SIG-M5 treated with dmso at 0.1 percent for 504 hours (cell line): ENCODE results near the gene C9orf50.

Experiments
- DNase-seq: peaks from one replicate; lab custom pipeline; 2025; ENCODE audit not compliant: unreplicated experiment; lab: John Stamatoyannopoulos, UW

Gene C9orf50

DNA sequence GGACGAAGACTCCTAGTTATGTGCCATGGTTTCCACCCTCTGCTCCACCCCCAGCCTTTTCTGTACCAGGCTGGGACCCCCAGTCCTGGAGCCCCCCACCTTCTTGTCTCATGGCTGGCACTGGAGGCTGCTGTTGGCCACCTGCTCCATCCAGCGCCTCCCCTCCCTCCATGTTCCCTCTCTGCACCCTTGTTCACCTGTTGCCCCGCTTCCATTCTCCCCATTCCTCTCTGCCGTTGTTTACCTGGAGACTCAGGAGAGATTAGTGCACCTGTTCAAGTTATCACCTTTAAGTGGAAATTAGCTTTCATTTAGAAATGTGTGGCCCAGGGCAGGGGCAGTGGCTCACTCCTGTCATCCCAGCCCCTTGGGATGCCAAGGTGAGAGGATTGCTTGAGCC, 12.3 kb upstream of the C9orf50 start:
- DNase-seq = no peak

DNA sequence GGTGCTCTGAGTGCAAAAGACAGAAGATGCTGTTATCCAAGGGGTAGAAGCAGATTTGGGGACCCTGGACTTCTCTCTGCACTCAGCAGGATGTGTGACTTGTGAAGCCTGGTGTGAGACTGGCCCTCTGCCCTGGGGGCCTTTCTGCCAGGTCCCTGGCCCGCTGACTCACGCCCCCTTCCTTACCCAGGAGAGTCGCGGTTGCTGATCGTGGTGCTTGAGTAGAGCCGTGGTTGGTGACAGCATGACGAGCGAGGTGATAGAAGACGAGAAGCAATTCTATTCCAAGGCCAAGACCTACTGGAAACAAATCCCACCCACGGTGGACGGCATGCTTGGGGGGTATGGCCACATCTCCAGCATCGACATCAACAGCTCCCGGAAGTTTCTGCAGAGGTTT, 11.6 kb upstream of the C9orf50 start:
- no peak for DNase-seq

DNA sequence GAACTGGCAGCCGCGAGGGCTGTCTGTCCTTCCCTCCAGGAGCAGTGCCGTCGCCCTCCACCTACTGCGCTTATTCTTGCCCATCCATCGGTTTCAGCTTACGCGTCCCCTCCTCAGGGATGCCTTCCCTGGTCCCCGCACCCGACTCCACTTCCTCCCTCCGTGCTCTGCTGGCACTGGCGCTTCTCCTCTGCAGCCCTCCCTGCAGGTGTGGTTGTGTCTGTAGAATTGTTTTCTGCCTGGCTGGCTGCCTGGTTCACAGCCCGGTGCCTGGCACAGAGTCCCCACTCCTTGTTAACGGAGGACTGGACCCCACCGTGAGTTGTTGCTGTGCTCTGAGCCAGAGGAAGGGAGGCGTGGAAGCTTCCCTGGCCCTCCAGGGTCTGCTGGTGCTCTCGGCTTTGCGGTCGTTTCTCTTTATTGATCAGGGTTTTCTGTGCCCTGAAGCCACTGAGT, 10.8 kb upstream of the C9orf50 start:
- DNase-seq = no peak

DNA sequence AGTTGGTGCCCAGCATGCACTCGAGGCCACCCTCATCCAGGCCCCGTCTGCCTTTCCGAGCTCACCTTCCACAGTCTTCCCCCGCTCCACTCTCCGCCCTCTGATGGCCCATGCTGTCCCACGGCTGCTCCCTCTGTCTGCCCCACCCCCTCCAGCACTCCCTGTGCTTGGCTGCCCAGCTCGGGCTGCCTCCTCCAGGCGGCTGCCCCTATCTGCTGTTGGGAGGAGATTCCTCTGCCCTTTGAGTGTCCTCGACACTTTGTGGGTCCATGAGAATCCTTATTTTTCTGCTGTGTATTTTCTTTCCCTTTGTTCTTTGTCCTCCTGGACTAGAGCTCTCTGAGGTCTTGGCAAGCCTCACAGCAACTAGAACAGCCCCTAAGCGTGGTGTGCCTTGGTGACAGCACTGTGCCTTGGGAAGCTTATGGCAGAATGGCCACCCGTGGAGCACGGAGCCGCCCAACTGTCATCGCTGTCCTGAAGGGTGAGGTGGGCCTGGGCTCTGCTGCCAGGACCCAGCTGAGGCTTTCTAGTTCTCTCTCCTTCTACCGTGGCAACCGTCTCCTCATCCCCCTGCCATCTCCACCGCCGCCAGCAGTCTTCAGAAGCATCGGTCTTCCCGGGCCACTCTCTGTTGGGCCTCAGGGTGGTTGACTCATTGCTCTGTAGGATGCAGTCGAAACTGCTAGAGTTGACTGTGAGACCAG, 10.2 kb upstream of the C9orf50 start:
- no peak for DNase-seq

DNA sequence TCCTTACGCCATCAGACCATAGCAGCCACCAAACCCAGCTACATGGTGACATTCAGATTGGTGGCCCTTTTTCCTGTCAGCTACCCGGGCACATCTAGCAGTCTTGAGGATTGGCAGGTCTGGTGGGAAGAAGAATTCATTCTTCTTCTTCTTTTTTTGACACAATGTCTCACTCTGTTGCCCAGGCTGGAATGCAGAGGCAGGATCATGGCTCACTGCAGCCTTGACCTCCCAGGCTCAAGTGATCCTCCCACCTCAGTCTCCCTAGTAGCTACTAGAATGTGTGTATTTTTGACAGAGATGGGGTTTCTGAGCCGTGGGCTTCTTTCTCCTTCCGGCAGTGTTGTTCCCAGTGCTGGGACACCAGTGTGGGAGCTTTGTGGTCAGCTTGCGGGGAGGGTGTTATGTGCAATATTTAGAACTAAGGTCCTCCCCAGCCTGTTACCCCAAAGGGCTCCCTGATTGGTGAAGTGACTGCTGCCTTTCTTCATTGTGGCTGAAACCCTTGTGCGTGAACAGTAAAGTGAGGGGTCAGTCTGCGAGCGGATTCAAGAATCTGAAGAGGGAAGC, 8.4 kb upstream of the C9orf50 start:
- DNase-seq = no peak

DNA sequence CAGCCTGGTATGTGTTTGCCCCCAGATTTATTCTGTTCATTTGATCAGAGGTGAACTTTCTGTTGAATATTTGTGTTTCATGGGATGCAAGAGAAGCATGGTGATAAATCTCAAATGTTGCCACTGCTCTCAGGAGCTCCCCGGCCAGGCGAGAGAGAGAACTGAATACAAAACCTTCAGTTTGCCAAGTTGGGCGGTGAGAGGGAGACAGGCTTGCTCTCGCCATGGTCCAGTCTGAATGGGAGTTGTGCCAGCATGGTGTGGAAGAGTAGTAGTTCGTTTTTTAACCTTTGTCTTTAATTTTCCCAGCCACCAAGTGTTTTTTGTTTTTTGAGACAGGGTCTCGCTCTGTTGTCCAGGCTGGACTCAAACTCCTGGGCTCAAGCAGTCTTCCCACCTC, 7.8 kb upstream of the C9orf50 start:
- DNase-seq = no peak

DNA sequence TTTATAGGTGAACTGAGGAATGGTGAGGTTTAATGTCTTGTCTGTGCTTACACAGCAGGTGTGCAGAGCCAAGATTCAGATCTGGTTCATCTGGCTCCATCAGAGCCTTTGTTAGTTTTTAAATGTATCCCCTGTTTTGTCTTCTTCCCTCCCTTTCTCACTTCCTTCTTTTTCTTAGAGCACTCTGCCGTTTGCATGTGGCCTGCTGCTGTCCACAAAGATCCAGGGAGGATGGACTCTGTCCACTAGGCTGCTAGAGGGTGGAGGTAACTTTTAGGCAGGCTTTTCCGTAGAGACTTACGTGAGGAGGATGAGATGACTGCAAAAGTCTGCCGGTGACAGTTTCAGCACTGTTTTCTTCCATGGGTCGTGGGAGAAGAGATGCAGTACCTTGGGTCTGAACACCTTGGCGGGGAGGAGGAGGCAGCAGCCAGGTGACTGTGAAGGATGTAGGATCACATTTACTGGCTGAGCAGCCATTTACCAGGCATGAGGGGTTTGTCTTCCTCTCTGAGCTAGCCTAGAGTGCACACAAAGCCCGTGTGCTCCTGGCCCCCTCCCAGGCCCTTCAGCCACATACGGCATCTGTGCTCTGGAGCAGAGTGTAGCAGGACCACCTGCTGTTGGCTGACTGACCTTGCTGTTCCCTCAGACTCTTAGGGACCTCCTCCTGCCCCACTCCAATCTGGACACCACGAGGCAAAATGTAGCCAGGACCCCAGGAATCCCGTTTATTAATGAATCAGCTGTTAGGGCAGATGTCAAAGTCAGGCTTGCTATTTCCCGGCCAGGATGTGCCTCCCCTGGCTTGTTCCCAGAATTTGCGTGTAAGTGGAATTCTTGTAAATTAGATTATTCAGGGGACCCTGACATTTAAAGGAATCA, 6.9 kb upstream of the C9orf50 start:
- DNase-seq = peak; percentile 27

DNA sequence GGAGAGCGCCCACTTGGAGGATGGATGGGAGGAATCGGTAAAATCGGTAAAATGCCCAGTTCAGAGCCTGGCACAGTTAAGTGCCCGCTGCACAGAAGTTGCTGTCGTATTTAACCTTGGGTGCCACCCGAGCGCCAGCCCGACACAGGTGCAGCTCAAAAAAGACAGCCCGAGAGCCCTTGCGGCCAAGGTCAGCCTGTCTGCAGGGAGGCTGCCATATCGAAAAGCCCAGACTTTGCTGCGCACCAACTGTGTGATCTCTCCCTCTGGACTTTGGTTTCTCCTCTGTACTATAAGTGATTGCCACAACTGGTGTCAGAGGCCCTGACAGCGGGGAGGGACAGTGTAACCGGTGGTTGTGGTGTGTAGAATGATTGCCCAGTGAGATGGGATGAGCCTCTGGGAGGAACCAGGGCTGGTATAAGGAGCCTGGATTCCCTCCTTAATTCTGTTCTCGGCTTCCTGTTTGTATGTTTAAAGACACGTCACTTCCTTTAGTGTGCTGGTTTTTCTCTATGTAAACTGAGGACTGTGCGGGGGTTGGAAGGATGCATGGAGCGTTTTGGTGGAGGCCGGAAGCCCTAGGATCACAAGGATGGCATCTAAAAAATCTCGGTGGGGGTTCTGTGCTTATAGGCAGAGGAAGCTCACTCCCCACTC, 5.9 kb upstream of the C9orf50 start:
- DNase-seq = peak; percentile 61

DNA sequence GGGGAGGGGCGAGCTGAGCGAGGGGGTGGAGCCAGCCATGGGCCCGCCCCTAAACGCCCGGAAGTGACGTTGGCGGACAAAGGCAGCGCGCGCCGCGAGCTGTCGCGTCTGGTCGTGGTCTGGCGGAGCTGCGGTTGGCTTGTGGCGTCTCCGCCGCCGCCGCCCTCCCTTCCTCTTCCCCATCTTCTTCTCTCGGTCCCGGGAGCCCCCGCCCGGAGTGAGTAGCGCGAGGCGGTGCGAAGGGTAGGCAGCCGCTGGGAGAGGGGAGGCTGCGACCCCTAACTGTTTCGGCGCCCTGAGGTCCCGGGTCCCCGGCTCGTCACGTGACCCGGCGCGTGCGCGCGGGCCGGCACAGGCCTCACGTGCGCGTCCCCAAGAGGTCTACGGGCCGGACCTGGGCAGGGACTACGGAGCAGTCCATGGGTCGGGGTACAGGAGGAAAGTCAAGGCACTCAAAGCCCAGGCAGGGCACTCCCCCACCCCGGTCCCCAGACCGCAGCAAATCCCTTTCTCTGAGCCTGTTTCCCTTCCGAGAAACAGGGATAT, 5.3 kb upstream of the C9orf50 start, which contains the start of gene NTMT1:
NTMT1 (plus strand) TSS at position 85 of the 546 bp plus-strand sequence. CDS start 6,541 bp downstream, outside the sequence.
- DNase-seq = peak; percentile 73

DNA sequence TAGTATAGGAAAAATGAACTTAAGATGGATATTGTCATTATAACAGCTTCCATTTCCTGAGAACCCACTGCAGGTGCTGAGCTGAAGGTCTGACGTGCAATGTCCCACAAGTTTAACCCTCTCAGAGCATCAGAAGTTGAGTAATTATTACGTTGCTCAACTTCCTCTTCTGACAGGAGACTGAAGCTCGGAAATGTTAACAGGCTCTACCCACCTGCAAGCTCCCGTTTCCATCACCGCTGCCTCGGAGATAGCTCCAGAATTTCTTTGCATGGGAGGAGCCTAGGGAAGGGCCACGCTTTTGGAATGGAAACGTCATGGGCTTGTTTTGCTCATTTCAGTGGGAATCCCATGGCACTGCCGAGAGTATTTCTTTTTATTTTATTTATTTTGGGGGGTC, 4.0 kb upstream of the C9orf50 start:
- DNase-seq = peak; percentile 93

DNA sequence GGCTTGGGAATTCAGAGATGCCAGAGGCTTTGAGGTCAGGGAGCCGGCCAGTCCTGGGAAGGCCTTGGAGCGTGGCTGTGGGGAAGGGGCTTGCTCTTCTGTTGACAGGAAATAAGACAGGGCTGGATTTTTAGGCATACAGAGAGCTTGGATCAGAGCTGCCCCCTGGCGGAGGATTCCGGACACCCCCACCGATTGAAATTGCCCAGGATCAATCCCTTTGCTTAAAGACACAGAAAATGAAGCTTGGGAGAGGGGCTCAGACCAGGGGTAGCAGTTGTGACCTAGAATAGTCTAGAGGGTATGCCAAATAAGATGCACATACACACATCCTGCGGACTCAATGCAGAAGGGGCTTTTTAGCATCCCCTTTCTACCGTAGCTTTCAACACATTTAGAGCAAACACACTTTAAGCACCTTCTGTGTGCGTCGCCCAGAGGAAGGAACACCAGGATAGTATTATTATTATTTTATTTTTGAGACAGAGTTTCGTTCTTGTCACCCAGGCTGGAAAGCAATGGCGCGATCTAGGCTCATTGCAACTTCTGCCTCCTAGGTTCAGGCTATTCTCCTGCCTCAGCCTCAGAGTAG, 3.4 kb upstream of the C9orf50 start:
- DNase-seq = peak; percentile 66

DNA sequence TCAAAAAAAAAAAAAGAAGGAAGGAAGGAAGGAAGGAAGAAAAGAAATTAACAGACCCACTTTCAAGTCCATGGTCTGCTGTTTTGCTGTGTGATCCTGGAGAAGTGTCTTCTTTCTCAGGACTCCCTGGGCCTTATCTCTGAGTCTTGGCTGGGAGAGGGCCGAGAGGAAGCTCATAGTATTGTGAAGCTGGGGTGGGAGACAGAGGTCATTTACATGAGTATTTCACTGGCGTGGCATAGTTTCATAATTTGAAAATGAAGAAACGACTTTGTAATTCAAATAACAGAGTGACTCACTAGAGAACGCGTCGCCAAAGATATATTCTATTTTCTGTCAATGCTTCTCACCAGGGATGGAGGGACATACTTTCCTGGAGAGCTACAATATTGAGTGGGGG, 2.4 kb upstream of the C9orf50 start:
- DNase-seq = peak; percentile 71

DNA sequence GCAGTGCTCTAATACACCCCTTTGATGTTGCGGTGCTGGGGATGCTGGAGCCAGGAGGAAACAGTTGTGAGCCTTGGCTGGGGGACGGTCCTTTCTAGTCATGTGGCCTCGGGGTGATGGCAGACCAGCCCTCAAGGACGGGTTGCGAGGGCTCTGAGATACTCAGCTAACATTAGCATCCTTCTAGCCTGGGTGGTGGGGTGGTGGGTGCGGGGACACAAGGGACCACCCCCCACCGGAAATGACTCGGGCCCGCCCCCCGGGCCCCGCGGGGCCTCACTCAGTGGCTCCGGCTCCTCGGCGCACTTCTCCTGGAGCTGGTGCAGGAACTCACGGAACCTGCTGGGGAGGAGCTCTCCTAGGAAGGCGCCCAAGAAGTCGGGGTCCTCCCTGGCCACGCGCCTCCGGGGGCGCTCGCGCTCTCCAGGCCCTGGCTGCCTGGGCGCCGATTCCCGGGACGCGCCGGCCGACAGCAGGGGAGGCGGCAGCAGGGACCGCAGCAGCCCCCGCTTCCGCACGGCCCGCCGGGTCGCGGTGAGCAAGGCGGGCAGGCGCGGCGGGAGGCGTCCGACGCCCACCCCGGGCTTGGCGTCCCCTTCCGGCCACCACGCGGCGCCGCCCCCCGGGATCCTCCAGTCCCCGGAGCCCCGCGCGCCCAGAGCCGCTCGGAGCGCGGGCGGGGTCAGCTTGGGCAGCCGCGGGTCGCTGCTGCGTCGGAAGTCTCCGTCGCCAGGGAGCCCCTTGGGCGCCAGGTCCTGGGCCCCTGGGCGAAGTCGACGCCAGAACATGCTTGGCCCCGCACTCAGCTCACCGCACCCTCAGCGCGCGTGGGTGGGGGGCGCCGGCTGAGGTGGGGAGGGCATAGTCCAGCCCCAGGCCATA, 873 bp downstream of the C9orf50 start:
- DNase-seq = peak; percentile 48

DNA sequence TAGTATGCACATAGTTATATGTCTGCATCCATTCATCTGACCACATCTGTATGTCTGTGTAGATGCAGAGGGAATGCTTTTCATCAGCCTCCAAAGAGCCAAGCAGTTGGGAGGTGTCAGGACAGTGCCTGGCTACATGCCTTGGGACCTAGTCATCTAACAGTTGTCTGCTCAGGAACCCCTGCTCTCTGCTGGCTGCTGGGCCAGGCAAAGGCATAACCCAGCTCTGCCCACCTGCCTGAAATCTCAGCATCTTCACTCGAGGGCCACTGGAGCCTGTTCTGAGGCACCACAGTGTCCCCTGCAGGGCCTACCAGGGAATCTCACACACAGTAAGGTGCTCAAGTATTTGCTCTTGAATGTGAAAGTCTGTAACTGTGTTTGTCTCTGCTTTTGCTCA, 3.7 kb downstream of the C9orf50 start:
- peak; percentile 31 for DNase-seq

DNA sequence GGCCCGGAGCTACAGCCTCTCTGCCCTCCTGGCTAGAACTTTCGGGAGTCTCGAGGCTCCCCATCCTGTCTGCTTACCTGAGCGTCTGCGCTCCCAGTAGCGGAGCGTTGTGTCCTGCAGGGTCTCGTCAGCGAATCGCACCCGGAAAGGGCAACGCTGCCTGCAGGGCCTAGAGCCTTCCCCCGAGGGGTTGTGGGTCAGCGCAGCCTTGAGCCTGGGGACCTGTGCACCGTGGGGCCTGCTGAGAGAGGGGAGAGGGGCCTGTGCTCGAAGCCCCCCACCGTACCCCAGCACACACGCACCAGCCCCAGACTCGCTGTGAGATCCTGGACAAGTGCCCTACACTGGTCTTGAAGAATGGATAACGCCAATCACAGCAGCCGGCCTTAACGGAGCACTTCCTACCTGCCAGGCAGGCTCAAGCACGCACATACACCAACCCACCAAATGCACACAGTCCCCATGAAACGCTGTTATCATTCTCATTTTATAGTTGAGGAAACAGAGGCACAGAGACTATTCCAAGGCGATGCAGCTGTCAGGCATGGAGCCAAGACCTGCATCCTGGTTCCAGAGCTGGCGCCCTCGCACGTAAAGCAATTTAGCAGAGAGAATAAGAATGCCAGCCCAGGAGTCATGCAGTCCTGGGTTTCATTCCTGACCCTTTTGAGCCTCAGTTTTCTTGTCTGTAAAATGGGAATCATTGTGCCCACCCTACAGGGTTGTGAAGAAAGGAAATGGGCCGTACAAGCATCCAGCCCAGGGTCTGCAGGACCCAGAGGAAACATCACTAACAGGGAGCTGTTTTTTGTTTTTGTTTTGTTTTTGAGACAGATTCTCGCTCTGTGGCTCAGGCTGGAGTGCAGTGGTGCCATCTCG, 5.3 kb downstream of the C9orf50 start:
- DNase-seq = no peak

DNA sequence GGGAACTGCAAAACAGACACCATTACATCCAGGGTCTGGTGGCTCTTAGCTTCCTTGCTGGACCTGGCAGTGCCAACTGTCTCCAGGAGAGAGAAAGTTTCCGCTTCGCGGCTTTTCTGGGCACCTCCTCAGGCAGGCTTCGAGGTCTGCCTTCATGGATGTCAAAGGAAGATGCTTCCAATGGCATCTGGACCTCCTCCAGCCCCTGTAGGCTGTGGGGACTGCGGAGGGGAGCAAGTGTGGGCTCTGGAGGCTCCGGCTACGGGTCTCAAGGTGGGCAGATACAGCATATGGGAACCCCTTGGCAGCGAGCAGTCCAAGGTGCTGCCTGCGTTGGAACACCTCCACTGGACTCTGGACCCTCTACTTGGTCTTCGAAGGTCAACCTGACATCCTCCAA, 6.0 kb downstream of the C9orf50 start:
- no peak for DNase-seq

DNA sequence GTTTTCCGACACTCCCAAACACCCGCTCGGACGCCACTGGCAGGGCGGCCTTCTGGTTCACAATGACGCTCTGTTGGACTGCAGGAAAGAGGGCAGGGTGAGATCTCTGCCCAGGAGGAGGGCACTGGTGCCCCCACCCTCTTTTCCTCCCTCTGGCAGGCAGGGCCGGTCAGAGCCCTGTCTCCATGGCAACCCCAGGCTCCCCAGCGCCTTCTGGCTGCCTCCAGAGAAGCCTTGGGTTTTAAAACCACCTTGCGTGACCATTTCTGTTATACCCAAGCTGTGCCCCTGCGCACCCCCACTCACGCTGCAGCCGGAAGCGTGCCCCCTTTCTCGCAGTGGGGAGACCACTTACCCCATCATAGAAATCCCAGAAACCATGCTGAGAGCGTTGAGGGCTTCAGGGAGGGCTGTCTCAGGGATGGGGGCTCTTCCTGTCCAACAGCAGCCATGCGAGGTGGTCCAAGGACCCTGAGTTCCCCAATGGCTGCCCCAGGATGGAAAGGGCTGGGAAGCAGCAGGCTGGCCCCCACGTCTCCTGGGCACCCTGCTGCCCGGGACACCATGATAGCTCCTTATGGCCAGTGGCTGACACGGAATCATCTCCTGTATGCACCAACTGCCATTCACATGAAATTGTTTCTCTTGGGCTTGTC, 7.3 kb downstream of the C9orf50 start:
- DNase-seq = no peak
